B cell (primary cell): ENCODE data around the gene ACOXL.

Experiments used
- CTCF ChIP-seq: fragments of 200-600 bp; IDR thresholded peaks from one replicate; pipeline ENCODE4 v1.8.0; 2022; ENCODE audit warnings: antibody characterized with exemption, mild to moderate bottlenecking
- EZH2 ChIP-seq: IDR thresholded peaks from 2 replicates; pipeline ENCODE4 v1.6.1; 2012; ENCODE audit warnings: borderline replicate concordance, low read depth, mild to moderate bottlenecking, moderate library complexity, low read length; ENCODE audit not compliant: insufficient read depth, poor library complexity, severe bottlenecking

GRCh38 chr2:110868971-110869370 is 136.6 kb downstream of the ACOXL start:
- TF ChIP-seq CTCF (no peak), EZH2 (no peak)
